22Rv1 (cell line): ENCODE measurements around the gene ALPG.

Experiments
- CTCF ChIP-seq: fragments of 450-650 bp; IDR thresholded peaks from 2 replicates; pipeline ENCODE4 v1.5.1; 2017; ENCODE audit warnings: mild to moderate bottlenecking
- ZFX ChIP-seq: fragments of 450-650 bp; IDR thresholded peaks from 2 replicates; pipeline ENCODE4 v1.6.1; 2017; ENCODE audit warnings: antibody characterized with exemption, borderline replicate concordance

GRCh38 chr2:232422051-232422450 is 15.4 kb downstream of the ALPG start:
- TF ChIP-seq CTCF (no peak), ZFX (no peak)
